Muscle layer of duodenum (tissue), 2 donors: Measurements from ENCODE around the gene NXPH1.
"Not testable (repeated sequence)": the region's sequence is repeated elsewhere in the genome, so short reads cannot be mapped to it uniquely, and the experiment has no call there.

Source experiments
- H3K27ac ChIP-seq: one replicate; pipeline ENCODE4 v1.7.0; 2013; ENCODE audit warnings: mild to moderate bottlenecking, low read length
- H3K27me3 ChIP-seq: one replicate; pipeline ENCODE4 v1.7.0; 2013; ENCODE audit warnings: low read depth, mild to moderate bottlenecking, control low read depth, low read length
- H3K36me3 ChIP-seq, 2 donors: one replicate each; pipeline ENCODE4 v1.7.0; 2013; ENCODE audit warnings: low read length in 2 of 2, control low read depth in 1 of 2, mild to moderate bottlenecking in 1 of 2; ENCODE audit not compliant: insufficient read depth in 2 of 2, control insufficient read depth in 1 of 2
- H3K4me1 ChIP-seq, 2 donors: one replicate each; pipeline ENCODE4 v1.7.0; 2013; ENCODE audit warnings: low read length in 2 of 2, mild to moderate bottlenecking in 2 of 2, control low read depth in 1 of 2, moderate library complexity in 1 of 2; ENCODE audit not compliant: insufficient read depth in 2 of 2, control insufficient read depth in 1 of 2
- H3K4me3 ChIP-seq, 2 donors: one replicate each; pipeline ENCODE4 v1.7.0; 2013; ENCODE audit warnings: low read length in 2 of 2, low read depth in 1 of 2, mild to moderate bottlenecking in 1 of 2
- H3K9me3 ChIP-seq, 2 donors: one replicate each; pipeline ENCODE4 v1.7.0; 2013; ENCODE audit warnings: low read length in 2 of 2, control low read depth in 1 of 2, mild to moderate bottlenecking in 1 of 2; ENCODE audit not compliant: control insufficient read depth in 1 of 2
- donor health status: healthy.

The NXPH1 gene

GRCh38 chr7:8668627-8669500, 235.5 kb downstream of the NXPH1 start:
- peaks cover 0 to 17% of the 10 kb centered on the region in 2 donors for H3K9me3 ChIP-seq
- no peaks in the 10 kb centered on the region for H3K27me3 ChIP-seq
- H3K4me3 ChIP-seq: no peak overlapping the region
- H3K36me3 ChIP-seq: no peaks in the 10 kb centered on the region
- no peaks in the 10 kb centered on the region for H3K4me1 ChIP-seq
- no peak overlapping the region for H3K27ac ChIP-seq

- Histone ChIP-seq H3K9me3 (peaks cover 0 to 17% of the 10 kb centered on the region in 2 donors), H3K27me3 (no peaks in the 10 kb centered on the region), H3K4me1 (no peaks in the 10 kb centered on the region), H3K36me3 (no peaks in the 10 kb centered on the region), H3K4me3 (no peak overlapping the region), H3K27ac (no peak overlapping the region)
Observed at GRCh38 chr7:8669501-8669851, 236.1 kb downstream of the NXPH1 start.

GRCh38 chr7:8684426-8684825, 251.0 kb downstream of the NXPH1 start:
- H3K4me1 ChIP-seq: no peaks in the 10 kb centered on the region
- no peaks in the 10 kb centered on the region for H3K36me3 ChIP-seq
- H3K27ac ChIP-seq: no peak overlapping the region
- H3K27me3 ChIP-seq: no peaks in the 10 kb centered on the region
- H3K9me3 ChIP-seq: no peaks in the 10 kb centered on the region
- H3K4me3 ChIP-seq: no peak overlapping the region

- Histone ChIP-seq H3K27ac (no peak overlapping the region), H3K4me1 (no peaks in the 10 kb centered on the region), H3K9me3 (no peaks in the 10 kb centered on the region), H3K27me3 (no peaks in the 10 kb centered on the region), H3K4me3 (no peak overlapping the region), H3K36me3 (no peaks in the 10 kb centered on the region)
Observed at GRCh38 chr7:8699875-8700624, 266.6 kb downstream of the NXPH1 start.

- no peaks in the 10 kb centered on the region for H3K27me3 ChIP-seq
- H3K4me1 ChIP-seq: no peaks in the 10 kb centered on the region
- no peak overlapping the region for H3K27ac ChIP-seq
- no peak overlapping the region for H3K4me3 ChIP-seq
- H3K36me3 ChIP-seq: no peaks in the 10 kb centered on the region
- H3K9me3 ChIP-seq: no peaks in the 10 kb centered on the region
Observed at GRCh38 chr7:8702807-8703206, 269.4 kb downstream of the NXPH1 start.

- Histone ChIP-seq H3K9me3 (no peaks in the 10 kb centered on the region), H3K36me3 (no peaks in the 10 kb centered on the region), H3K4me1 (no peaks in the 10 kb centered on the region), H3K4me3 (no peak overlapping the region), H3K27me3 (no peaks in the 10 kb centered on the region), H3K27ac (no peak overlapping the region)
Observed at GRCh38 chr7:8710124-8710523, 276.7 kb downstream of the NXPH1 start.

- Histone ChIP-seq H3K36me3 (no peaks in the 10 kb centered on the region), H3K27me3 (no peaks in the 10 kb centered on the region), H3K9me3 (no peaks in the 10 kb centered on the region), H3K27ac (no peak overlapping the region), H3K4me3 (no peak overlapping the region), H3K4me1 (no peaks in the 10 kb centered on the region)
Observed at GRCh38 chr7:8714791-8715190, 281.4 kb downstream of the NXPH1 start.

- Histone ChIP-seq H3K9me3 (no peaks in the 10 kb centered on the region), H3K4me3 (no peak overlapping the region), H3K36me3 (no peaks in the 10 kb centered on the region), H3K4me1 (no peaks in the 10 kb centered on the region), H3K27ac (no peak overlapping the region), H3K27me3 (no peaks in the 10 kb centered on the region)
Observed at GRCh38 chr7:8719102-8719501, 285.7 kb downstream of the NXPH1 start.

- H3K27ac ChIP-seq: no peak overlapping the region
- H3K36me3 ChIP-seq: no peaks in the 10 kb centered on the region
- H3K4me3 ChIP-seq: no peak overlapping the region
- H3K4me1 ChIP-seq: no peaks in the 10 kb centered on the region
- no peaks in the 10 kb centered on the region for H3K27me3 ChIP-seq
- H3K9me3 ChIP-seq: no peaks in the 10 kb centered on the region
Observed at GRCh38 chr7:8724080-8724718, 290.8 kb downstream of the NXPH1 start.

- not testable (repeated sequence) for H3K4me3 ChIP-seq, H3K9me3 ChIP-seq, H3K4me1 ChIP-seq, H3K36me3 ChIP-seq, H3K27ac ChIP-seq, H3K27me3 ChIP-seq
Observed at GRCh38 chr7:8731756-8732155, 298.3 kb downstream of the NXPH1 start.

GRCh38 chr7:8739837-8740236, 306.4 kb downstream of the NXPH1 start:
- Histone ChIP-seq H3K4me1 (no peaks in the 10 kb centered on the region), H3K27me3 (no peaks in the 10 kb centered on the region), H3K36me3 (no peaks in the 10 kb centered on the region), H3K9me3 (peaks cover 3 to 5% of the 10 kb centered on the region in 2 donors), H3K27ac (no peak overlapping the region), H3K4me3 (no peak overlapping the region)
